GM23338 (cell line): ENCODE measurements around the gene VPS16. TPM values are rescaled to one million over a fixed set of nuclear protein-coding genes. Genes with fewer than 3 reads are reported as not detected.

Experiments
- ATAC-seq: fragments of 200-7000 bp; cut with Tn5 transposase; 3 replicates; pipeline ENCODE4 v1.9.1; 2020
- DNase-seq: peaks from one replicate; pipeline ENCODE4 v3.0.0-alpha.2; 2015; ENCODE audit warnings: low spot score
- H2AFZ ChIP-seq: fragments of 200-600 bp; sonication (generic); 2 replicates; pipeline ENCODE4 v1.8.0; 2016; ENCODE audit warnings: antibody characterized with exemption, mild to moderate bottlenecking, moderate library complexity
- H3F3A ChIP-seq: fragments of 200-600 bp; sonication (generic); replicated peaks from 2 replicates; pipeline ENCODE4 v1.8.0; 2017; ENCODE audit warnings: antibody characterized with exemption, mixed run types, low read depth
- H3K27ac ChIP-seq: fragments of 200-600 bp; sonication (generic); 2 replicates; pipeline ENCODE4 v1.6.1; 2016; ENCODE audit warnings: low read depth
- H3K27me3 ChIP-seq: fragments of 200-600 bp; sonication (generic); 2 replicates; pipeline ENCODE4 v1.8.0; 2016; ENCODE audit warnings: mild to moderate bottlenecking, mixed run types, moderate library complexity; ENCODE audit not compliant: insufficient read depth
- H3K36me3 ChIP-seq: fragments of 200-600 bp; sonication (generic); 2 replicates; pipeline ENCODE4 v1.8.0; 2016; ENCODE audit warnings: mild to moderate bottlenecking; ENCODE audit not compliant: insufficient read depth
- H3K4me1 ChIP-seq: fragments of 200-600 bp; sonication (generic); 2 replicates; pipeline ENCODE4 v1.8.0; 2016; ENCODE audit warnings: mild to moderate bottlenecking, moderate library complexity; ENCODE audit not compliant: insufficient read depth
- H3K4me2 ChIP-seq: fragments of 200-600 bp; sonication (generic); 2 replicates; pipeline ENCODE4 v1.7.1; 2017; ENCODE audit warnings: mixed run types
- H3K4me3 ChIP-seq: fragments of 200-600 bp; sonication (generic); 2 replicates; pipeline ENCODE4 v1.6.1; 2016; ENCODE audit warnings: mixed run types
- H3K79me2 ChIP-seq: fragments of 200-600 bp; sonication (generic); replicated peaks from 2 replicates; pipeline ENCODE4 v1.8.0; 2017; ENCODE audit warnings: mild to moderate bottlenecking; ENCODE audit not compliant: insufficient read depth
- H3K9me2 ChIP-seq: fragments of 200-600 bp; sonication (generic); 2 replicates; pipeline ENCODE4 v1.8.0; 2017; ENCODE audit not compliant: insufficient read depth
- H4K20me1 ChIP-seq: fragments of 200-600 bp; sonication (generic); replicated peaks from 2 replicates; pipeline ENCODE4 v1.8.0; 2017; ENCODE audit warnings: mild to moderate bottlenecking; ENCODE audit not compliant: insufficient read depth
- H3K27ac Mint-ChIP-seq: 2 replicates; pipeline ENCODE4 v1.8.0; 2020; ENCODE audit warnings: inconsistent platforms, mild to moderate bottlenecking, moderate library complexity, mixed read lengths
- H3K27me3 Mint-ChIP-seq: 3 replicates; pipeline ENCODE4 v1.8.0; 2022; ENCODE audit warnings: low read depth, mild to moderate bottlenecking, moderate library complexity, mixed read lengths, inconsistent platforms; ENCODE audit not compliant: insufficient read depth, poor library complexity
- H3K36me3 Mint-ChIP-seq: 3 replicates; pipeline ENCODE4 v1.8.0; 2021; ENCODE audit warnings: low read depth, mild to moderate bottlenecking, inconsistent platforms, moderate library complexity, mixed read lengths
- H3K4me1 Mint-ChIP-seq: 3 replicates; pipeline ENCODE4 v1.8.0; 2020; ENCODE audit warnings: mild to moderate bottlenecking, inconsistent platforms, mixed read lengths
- H3K4me3 Mint-ChIP-seq: 3 replicates; pipeline ENCODE4 v1.8.0; 2021; ENCODE audit warnings: moderate library complexity, mild to moderate bottlenecking, inconsistent platforms, mixed read lengths
- H3K9me3 Mint-ChIP-seq: 3 replicates; pipeline ENCODE4 v1.8.0; 2020; ENCODE audit warnings: moderate library complexity, mild to moderate bottlenecking, inconsistent platforms, mixed read lengths
- CREB1 ChIP-seq: fragments of 250-450 bp; sonication (Bioruptor Pico); IDR thresholded peaks from 2 replicates; pipeline ENCODE4 v1.5.0; 2020; ENCODE audit warnings: low read depth, mild to moderate bottlenecking, moderate library complexity
- CTCF ChIP-seq, 2 experiments: fragments of 200-600 bp in 1 of 2; sonication (generic) in 1 of 2; conservative IDR thresholded peaks; 2 replicates each; pipeline versions ENCODE4 v1.5.1 to v1.6.1; 2016 to 2017; ENCODE audit warnings: antibody characterized with exemption in 2 of 2, low read depth in 2 of 2, mild to moderate bottlenecking in 2 of 2, moderate library complexity in 1 of 2
- ETS1 ChIP-seq: IDR thresholded peaks from 2 replicates; pipeline ENCODE4 v1.6.1; 2016; ENCODE audit warnings: antibody characterized with exemption
- EZH2 ChIP-seq: fragments of 200-600 bp; sonication (generic); IDR thresholded peaks from one replicate; pipeline ENCODE4 v1.8.0; 2017; ENCODE audit warnings: antibody characterized with exemption, mild to moderate bottlenecking, low read depth; ENCODE audit not compliant: unreplicated experiment
- EZH2phosphoT487 ChIP-seq: fragments of 200-600 bp; sonication (generic); IDR thresholded peaks from one replicate; pipeline ENCODE4 v1.8.1; 2018; ENCODE audit warnings: antibody characterized with exemption; ENCODE audit not compliant: unreplicated experiment
- JUNB ChIP-seq: IDR thresholded peaks from one replicate; pipeline ENCODE4 v1.6.1; 2016; ENCODE audit warnings: antibody characterized with exemption; ENCODE audit not compliant: unreplicated experiment
- NANOG ChIP-seq: IDR thresholded peaks from 2 replicates; pipeline ENCODE4 v1.6.1; 2016; ENCODE audit warnings: antibody characterized with exemption, borderline replicate concordance
- REST ChIP-seq: IDR thresholded peaks from one replicate; pipeline ENCODE4 v1.6.1; 2018; ENCODE audit warnings: antibody characterized with exemption; ENCODE audit not compliant: unreplicated experiment
- STAT1 ChIP-seq: IDR thresholded peaks from one replicate; pipeline ENCODE4 v1.6.1; 2016; ENCODE audit warnings: antibody characterized with exemption; ENCODE audit not compliant: unreplicated experiment
- ZNF114 ChIP-seq: fragments of 250-450 bp; sonication (Bioruptor Pico); IDR thresholded peaks from 2 replicates; pipeline ENCODE4 v1.5.0; 2020; ENCODE audit warnings: mild to moderate bottlenecking, moderate library complexity
- ZNF331 ChIP-seq: fragments of 250-450 bp; sonication (Bioruptor Pico); IDR thresholded peaks from 2 replicates; pipeline ENCODE4 v1.5.0; 2020; ENCODE audit warnings: low read depth, mild to moderate bottlenecking, moderate library complexity
- polyA plus RNA-seq: library from polyadenylated mRNA; unstranded; fragments of >200 nt; fragmentation: Nextera tagmentation; extraction: Ambion mirVana; gene quantifications from 2 replicates; pipeline ENCODE4 v1.2.1, GENCODE V29; 2016
- total RNA-seq: library from RNA; depleted of rRNA; stranded (reverse); fragments of >200 nt; shearing (Covaris generic); gene quantifications from 2 replicates; pipeline ENCODE4 v1.2.3, GENCODE V29; 2014

The VPS16 gene
- total and polyA plus RNA-seq, 2 experiments from 2014 or later: 11.2 to 17.7 TPM

- Mint-ChIP-seq H3K4me1 (no peaks in the 10 kb centered on the region; the same call in 1 of the 3 replicates), H3K27ac (no peak overlapping the region), H3K27me3 (peaks cover 3% of the 10 kb centered on the region), H3K36me3 (peaks cover 26% of the 10 kb centered on the region), H3K4me3 (no peak overlapping the region), H3K9me3 (no peaks in the 10 kb centered on the region; the same call in 2 of the 3 replicates)
- no peak for DNase-seq
- no peaks in the 10 kb centered on the region for H3K36me3 ChIP-seq
- no peaks in the 10 kb centered on the region for H3F3A ChIP-seq
- no peaks in the 10 kb centered on the region for H3K4me1 ChIP-seq
- no peak overlapping the region for H3K4me2 ChIP-seq
- no peak overlapping the region for H3K4me3 ChIP-seq
- H3K27me3 ChIP-seq: no peaks in the 10 kb centered on the region
- H2AFZ ChIP-seq: no peak overlapping the region
- no peaks in the 10 kb centered on the region for H3K9me2 ChIP-seq
- H4K20me1 ChIP-seq: peaks cover 8% of the 10 kb centered on the region; the same call in 1 of the 2 replicates
- ATAC-seq: no peak
- no peaks in the 10 kb centered on the region for H3K79me2 ChIP-seq
- no peak overlapping the region for H3K27ac ChIP-seq
- TF ChIP-seq REST (no peak), EZH2 (no peak)
Observed at GRCh38 chr20:2793471-2793870, 47.1 kb upstream of the VPS16 start.

GRCh38 chr20:2794202-2794748, 46.3 kb upstream of the VPS16 start:
- H3K9me2 ChIP-seq: no peaks in the 10 kb centered on the region

More at GRCh38 chr20:2794202-2794748, 46.3 kb upstream of the VPS16 start:
- Histone ChIP-seq H3K27ac (no peak overlapping the region), H3F3A (no peaks in the 10 kb centered on the region), H3K4me1 (peaks cover 4% of the 10 kb centered on the region; the same call in 1 of the 2 replicates), H4K20me1 (peaks cover 8% of the 10 kb centered on the region; the same call in 1 of the 2 replicates), H3K79me2 (no peaks in the 10 kb centered on the region), H3K36me3 (no peaks in the 10 kb centered on the region), H3K4me2 (no peak overlapping the region), H3K27me3 (peaks cover 5% of the 10 kb centered on the region), H2AFZ (no peak overlapping the region), H3K4me3 (no peak overlapping the region)
- Mint-ChIP-seq H3K4me3 (no peak overlapping the region), H3K27me3 (peaks cover 4% of the 10 kb centered on the region), H3K27ac (no peak overlapping the region), H3K36me3 (peaks cover 33% of the 10 kb centered on the region), H3K4me1 (peaks cover 7% of the 10 kb centered on the region), H3K9me3 (no peaks in the 10 kb centered on the region)
- no peak for ATAC-seq
- no peak for DNase-seq
- TF ChIP-seq STAT1: no peak
- TF ChIP-seq ZNF331 (CRISPR knock-in tag): no peak
- no peak for TF ChIP-seq REST
- TF ChIP-seq NANOG: no peak
- TF ChIP-seq ETS1: no peak
- no peak for TF ChIP-seq EZH2
- no peak for TF ChIP-seq CREB1 (CRISPR knock-in tag)
- no peak for TF ChIP-seq JUNB
- no peak for TF ChIP-seq ZNF114 (CRISPR knock-in tag)
- TF ChIP-seq CTCF (conservative IDR thresholded peaks at IDR 0.05; ENCODE audit: low read depth in 2 of 2): no peak
- TF ChIP-seq EZH2phosphoT487: no peak
